Spinal cord (tissue), 10 donors: ENCODE data around the gene SLC1A1. TPM values are rescaled to one million over a fixed set of nuclear protein-coding genes. Genes with fewer than 3 reads are reported as not detected.

Experiments used
- DNase-seq, 6 donors: peaks; one replicate each; pipeline versions ENCODE4 v3.0.0 to v3.0.0-alpha.2; 2013 to 2015; ENCODE audit warnings: low spot score in 6 of 6, low read depth in 4 of 6
- H3K27ac ChIP-seq: one replicate; pipeline ENCODE4 v1.5.1; 2013; ENCODE audit warnings: low read depth, low read length, control low read depth
- H3K27me3 ChIP-seq: one replicate; pipeline ENCODE4 v1.6.1; 2013; ENCODE audit warnings: low read length; ENCODE audit not compliant: control insufficient read depth, insufficient read depth
- H3K36me3 ChIP-seq: one replicate; pipeline ENCODE4 v1.6.1; 2013; ENCODE audit warnings: low read length; ENCODE audit not compliant: control insufficient read depth, insufficient read depth
- H3K4me1 ChIP-seq: one replicate; pipeline ENCODE4 v1.6.1; 2013; ENCODE audit warnings: low read length; ENCODE audit not compliant: control insufficient read depth, insufficient read depth
- H3K4me3 ChIP-seq: one replicate; pipeline ENCODE4 v1.5.1; 2013; ENCODE audit warnings: low read depth, low read length, control low read depth
- H3K9me3 ChIP-seq: one replicate; pipeline ENCODE4 v1.6.1; 2013; ENCODE audit warnings: low read length; ENCODE audit not compliant: control insufficient read depth, insufficient read depth
- WGBS: methylation state at CpG from one replicate; pipeline ENCODE4 v1.1.5; 2013; ENCODE audit warnings: missing lambda C conversion rate; ENCODE audit not compliant: insufficient coverage; 5-methylcytosine and 5-hydroxymethylcytosine counted together
- polyA plus RNA-seq, 2 donors: library from polyadenylated mRNA; unstranded; fragments of 120-200 nt; gene quantifications; one replicate each; pipeline ENCODE4 v1.2.1, GENCODE V29; 2013; ENCODE audit not compliant: insufficient read length in 2 of 2
- total RNA-seq, 2 donors: library from RNA; depleted of rRNA in 1 of 2; stranded (reverse); fragments of 120-200 nt in 1 of 2; fragments of >200 nt in 1 of 2; gene quantifications; one replicate each; pipeline versions ENCODE4 v1.2.3 to v1.2.4, GENCODE V29; 2013 to 2014
- donor health status: healthy.

SLC1A1 gene
- total and polyA plus RNA-seq, 4 donors, result 22.3 to 67.7 (median 50.5) TPM

DNA sequence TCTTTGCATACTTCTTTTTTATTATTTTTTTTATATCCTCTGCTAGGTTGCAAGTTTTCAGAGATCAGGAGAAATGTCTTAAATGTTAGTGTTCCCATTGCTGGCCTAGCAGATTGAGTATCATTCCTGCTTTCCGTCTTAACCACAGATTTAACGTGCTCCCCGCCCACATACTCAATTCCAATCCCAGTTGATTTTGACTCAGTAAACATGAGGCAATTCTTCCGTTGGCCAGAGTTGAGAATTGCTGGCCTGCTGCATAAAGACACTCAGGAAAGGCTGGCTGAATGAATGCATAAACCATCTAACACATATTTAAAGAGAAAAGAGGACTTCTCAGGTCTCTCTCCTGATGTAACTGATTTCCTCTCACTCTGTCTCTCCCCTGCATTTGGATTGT is 125.0 kb downstream of the SLC1A1 start:
- 69% methylated on average over 4 of the region's 4 CpGs for WGBS
- H3K4me1 ChIP-seq, result no peaks in the 10 kb centered on the region
- no peak for DNase-seq
- H3K9me3 ChIP-seq, result no peaks in the 10 kb centered on the region
- H3K27ac ChIP-seq, result no peak overlapping the region
- H3K27me3 ChIP-seq, result no peaks in the 10 kb centered on the region
- H3K4me3 ChIP-seq, result no peak overlapping the region
- no peaks in the 10 kb centered on the region for H3K36me3 ChIP-seq

DNA sequence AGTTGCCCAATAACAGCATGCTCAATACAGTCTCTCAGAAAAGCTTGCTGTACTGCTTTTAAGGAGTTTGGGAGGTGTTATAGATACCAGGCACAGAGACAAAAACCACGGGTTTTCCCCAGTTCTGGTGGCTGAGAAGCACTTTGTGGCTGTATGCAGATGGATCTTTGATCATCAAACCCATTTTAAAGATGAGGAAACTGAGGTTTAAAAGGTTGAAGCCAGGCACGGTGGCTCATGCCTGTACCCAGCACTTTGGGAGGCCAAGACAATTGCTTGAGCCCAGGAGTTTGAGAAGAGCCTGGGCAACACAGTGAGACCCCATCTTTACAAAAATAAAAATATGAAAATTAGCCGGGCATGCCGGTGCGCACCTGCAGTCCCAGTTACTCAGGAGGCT is 125.5 kb downstream of the SLC1A1 start:
- Histone ChIP-seq H3K27me3 (no peaks in the 10 kb centered on the region), H3K4me3 (no peak overlapping the region), H3K9me3 (no peaks in the 10 kb centered on the region), H3K27ac (no peak overlapping the region), H3K4me1 (no peaks in the 10 kb centered on the region), H3K36me3 (no peaks in the 10 kb centered on the region)
- DNase-seq, result no peak
- WGBS, result 92% methylated on average over 2 of the region's 5 CpGs

GRCh38 chr9:4617752-4618151 is 127.5 kb downstream of the SLC1A1 start:
- Histone ChIP-seq H3K4me1 (no peaks in the 10 kb centered on the region), H3K36me3 (peaks cover 3% of the 10 kb centered on the region), H3K4me3 (no peak overlapping the region), H3K27ac (no peak overlapping the region), H3K9me3 (no peaks in the 10 kb centered on the region), H3K27me3 (no peaks in the 10 kb centered on the region)
- 83% methylated on average over 1 of the region's 3 CpGs for WGBS
- no peak for DNase-seq

GRCh38 chr9:4618700-4619099 is 128.4 kb downstream of the SLC1A1 start:
- H3K27ac ChIP-seq, result no peak overlapping the region
- H3K9me3 ChIP-seq, result no peaks in the 10 kb centered on the region
- WGBS, result no CpG with 5 or more reads among the region's 2 CpGs
- no peak for DNase-seq
- H3K27me3 ChIP-seq, result no peaks in the 10 kb centered on the region
- H3K4me3 ChIP-seq, result no peak overlapping the region
- peaks cover 3% of the 10 kb centered on the region for H3K36me3 ChIP-seq
- H3K4me1 ChIP-seq, result no peaks in the 10 kb centered on the region

- no peak for DNase-seq
- Histone ChIP-seq H3K4me3 (no peak overlapping the region), H3K36me3 (peaks cover 3% of the 10 kb centered on the region), H3K27me3 (no peaks in the 10 kb centered on the region), H3K4me1 (no peaks in the 10 kb centered on the region), H3K27ac (no peak overlapping the region), H3K9me3 (no peaks in the 10 kb centered on the region)
- 76% methylated on average over 3 of the region's 3 CpGs for WGBS
Observed at GRCh38 chr9:4620057-4620765, 129.9 kb downstream of the SLC1A1 start.

- no peak for DNase-seq
- Histone ChIP-seq H3K27me3 (no peaks in the 10 kb centered on the region), H3K27ac (no peak overlapping the region), H3K4me1 (no peaks in the 10 kb centered on the region), H3K4me3 (no peak overlapping the region), H3K9me3 (no peaks in the 10 kb centered on the region), H3K36me3 (peaks cover 3% of the 10 kb centered on the region)
- WGBS, result 29% methylated on average over 2 of the region's 2 CpGs
Observed at GRCh38 chr9:4620881-4621555, 130.8 kb downstream of the SLC1A1 start.

DNA sequence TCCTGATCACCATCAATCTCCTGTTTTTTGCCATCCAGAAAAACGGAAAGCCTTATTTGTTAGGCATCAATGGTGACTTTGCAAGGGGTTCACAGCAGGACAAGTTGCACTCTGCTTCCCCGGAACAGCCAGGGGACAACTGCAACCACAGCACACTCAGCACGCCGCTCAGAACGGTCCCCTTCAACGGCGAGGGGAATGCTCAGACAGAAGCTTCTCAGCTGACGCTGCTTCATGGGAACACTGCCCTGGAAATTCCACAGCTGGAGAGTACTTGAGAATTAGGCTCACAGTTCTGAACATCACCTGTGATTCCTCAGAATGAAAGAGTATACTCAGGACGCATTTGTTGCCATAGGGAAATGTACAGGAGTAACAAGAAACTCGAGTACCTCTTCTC is 131.7 kb downstream of the SLC1A1 start:
- H3K9me3 ChIP-seq, result no peaks in the 10 kb centered on the region
- no peak overlapping the region for H3K4me3 ChIP-seq
- 66% methylated on average over 8 of the region's 10 CpGs for WGBS
- H3K27ac ChIP-seq, result no peak overlapping the region
- no peaks in the 10 kb centered on the region for H3K27me3 ChIP-seq
- peaks cover 3% of the 10 kb centered on the region for H3K36me3 ChIP-seq
- no peak for DNase-seq
- H3K4me1 ChIP-seq, result no peaks in the 10 kb centered on the region

DNA sequence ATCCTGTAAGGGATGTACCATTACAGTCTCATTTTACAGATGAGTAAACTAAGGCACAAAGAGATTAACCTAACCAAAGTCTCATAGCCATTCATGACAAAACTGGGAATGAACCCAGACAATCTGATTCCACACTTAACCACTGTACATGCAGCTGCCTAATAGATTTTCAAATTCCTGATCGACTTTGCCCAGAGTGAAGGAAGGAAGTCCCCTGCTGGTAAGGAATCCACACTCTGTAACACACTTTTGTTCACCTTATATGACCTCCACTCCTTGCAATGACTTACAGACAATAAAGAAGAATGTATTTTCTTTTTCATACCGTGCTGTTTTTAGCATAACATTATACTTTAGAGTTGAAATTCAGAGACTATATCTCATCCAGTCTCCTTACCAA is 140.6 kb downstream of the SLC1A1 start:
- H3K9me3 ChIP-seq, result no peaks in the 10 kb centered on the region
- DNase-seq, result no peak
- H3K36me3 ChIP-seq, result no peaks in the 10 kb centered on the region
- no CpG with 5 or more reads among the region's 2 CpGs for WGBS
- no peak overlapping the region for H3K27ac ChIP-seq
- H3K4me1 ChIP-seq, result no peaks in the 10 kb centered on the region
- no peaks in the 10 kb centered on the region for H3K27me3 ChIP-seq
- no peak overlapping the region for H3K4me3 ChIP-seq
